KOPT-K1 (cell line): ENCODE data around the gene PML.

Source experiments
- H3K27ac ChIP-seq: fragments of 200-600 bp; sonication (generic); 2 replicates; pipeline ENCODE4 v1.5.1; 2016; ENCODE audit warnings: antibody characterized with exemption, mild to moderate bottlenecking, low read depth, low read length; ENCODE audit not compliant: poor library complexity, severe bottlenecking
- H3K36me3 ChIP-seq: fragments of 200-600 bp; sonication (generic); 2 replicates; pipeline ENCODE4 v1.5.1; 2017; ENCODE audit warnings: antibody characterized with exemption, mild to moderate bottlenecking, low read length, moderate library complexity; ENCODE audit not compliant: insufficient read depth
- H3K9me3 ChIP-seq: fragments of 200-600 bp; sonication (generic); 2 replicates; pipeline ENCODE4 v1.5.1; 2017; ENCODE audit warnings: antibody characterized with exemption, low read length, mild to moderate bottlenecking; ENCODE audit not compliant: insufficient read depth, poor library complexity, severe bottlenecking

The PML gene

GRCh38 chr15:73986776-73987056 lies 7.8 kb upstream of the PML start:
- Histone ChIP-seq H3K36me3 (peaks cover 4% of the 10 kb centered on the region; the same call in 1 of the 2 replicates), H3K27ac (no peak overlapping the region), H3K9me3 (no peaks in the 10 kb centered on the region)

- Histone ChIP-seq H3K27ac (no peak overlapping the region), H3K36me3 (peaks cover 4% of the 10 kb centered on the region; the same call in 1 of the 2 replicates), H3K9me3 (no peaks in the 10 kb centered on the region)
These were observed 7.3 kb upstream of the PML start for GRCh38 chr15:73987250-73987649.

- Histone ChIP-seq H3K9me3 (no peaks in the 10 kb centered on the region), H3K36me3 (peaks cover 4% of the 10 kb centered on the region; the same call in 1 of the 2 replicates), H3K27ac (no peak overlapping the region)
These were observed 6.7 kb upstream of the PML start for GRCh38 chr15:73987681-73988444.

GRCh38 chr15:73988445-73988969 lies 6.0 kb upstream of the PML start:
- no peaks in the 10 kb centered on the region for H3K9me3 ChIP-seq
- peaks cover 3% of the 10 kb centered on the region; the same call in 1 of the 2 replicates for H3K36me3 ChIP-seq
- H3K27ac ChIP-seq: no peak overlapping the region

- Histone ChIP-seq H3K9me3 (no peaks in the 10 kb centered on the region), H3K27ac (no peak overlapping the region), H3K36me3 (no peaks in the 10 kb centered on the region; the same call in 1 of the 2 replicates)
These were observed 5.3 kb upstream of the PML start for GRCh38 chr15:73989001-73989798.

GRCh38 chr15:73990250-73991005 lies 4.1 kb upstream of the PML start:
- Histone ChIP-seq H3K9me3 (no peaks in the 10 kb centered on the region), H3K27ac (no peak overlapping the region), H3K36me3 (no peaks in the 10 kb centered on the region; the same call in 1 of the 2 replicates)

- no peaks in the 10 kb centered on the region; the same call in 1 of the 2 replicates for H3K36me3 ChIP-seq
- no peaks in the 10 kb centered on the region for H3K9me3 ChIP-seq
- H3K27ac ChIP-seq: peak overlapping the region; percentile 69
These were observed 3.3 kb upstream of the PML start for GRCh38 chr15:73991260-73991659.

GRCh38 chr15:73991726-73992593 lies 2.6 kb upstream of the PML start, which contains the start of gene STOML1:
TSS of gene STOML1 (minus strand) at chr15:73992295. CDS start at chr15:73992223, 72 bp downstream.
- Histone ChIP-seq H3K9me3 (no peaks in the 10 kb centered on the region), H3K27ac (peak within 1 kb of the TSS; percentile 69), H3K36me3 (no peaks in the 10 kb centered on the region; the same call in 1 of the 2 replicates)

- peaks cover under 1% of the 10 kb centered on the region for H3K36me3 ChIP-seq
- H3K9me3 ChIP-seq: no peaks in the 10 kb centered on the region
- peak overlapping the region; percentile 69 for H3K27ac ChIP-seq
These were observed 2.0 kb upstream of the PML start for GRCh38 chr15:73992594-73992898.

- Histone ChIP-seq H3K9me3 (no peaks in the 10 kb centered on the region), H3K36me3 (peaks cover 9% of the 10 kb centered on the region), H3K27ac (peak overlapping the region; percentile 91)
These were observed 1.1 kb upstream of the PML start for GRCh38 chr15:73993211-73993994.

GRCh38 chr15:73994912-73995622 lies 551 bp downstream of the PML start:
- Histone ChIP-seq H3K27ac (peak overlapping the region; percentile 91), H3K36me3 (peaks cover 24% of the 10 kb centered on the region), H3K9me3 (no peaks in the 10 kb centered on the region)

GRCh38 chr15:73996267-73996666 lies 1.8 kb downstream of the PML start:
- H3K9me3 ChIP-seq: no peaks in the 10 kb centered on the region
- H3K27ac ChIP-seq: peak overlapping the region; percentile 91
- H3K36me3 ChIP-seq: peaks cover 31% of the 10 kb centered on the region

GRCh38 chr15:73996939-73997338 lies 2.4 kb downstream of the PML start:
- no peaks in the 10 kb centered on the region for H3K9me3 ChIP-seq
- peak overlapping the region; percentile 91 for H3K27ac ChIP-seq
- H3K36me3 ChIP-seq: peaks cover 38% of the 10 kb centered on the region
